Spleen (tissue), 7 donors: ENCODE data around the gene SAFB.

Source experiments
- POLR2A ChIP-seq, 3 donors: fragments of 450-650 bp; IDR thresholded peaks; one replicate each; pipeline ENCODE4 v1.5.1; 2017; ENCODE audit warnings: antibody characterized with exemption in 3 of 3, mild to moderate bottlenecking in 1 of 3
- POLR2AphosphoS5 ChIP-seq, 3 donors: sonication (generic); formaldehyde crosslinking; IDR thresholded peaks; one replicate each; pipeline ENCODE4 v1.5.1; 2017; ENCODE audit warnings: antibody characterized with exemption in 3 of 3
- TF ChIP-seq, protein P1 (sequence below), 11 experiments: fragments of 200-600 bp in 7 of 11; fragments of 450-650 bp in 4 of 11; sonication (generic) in 4 of 11; IDR thresholded peaks in 8 of 11; conservative IDR thresholded peaks in 3 of 11; 1 replicate in 7 of 11; 2 replicates in 4 of 11; pipeline versions ENCODE4 v1.4.0 to v1.8.0; 2016 to 2021; ENCODE audit warnings: antibody characterized with exemption in 11 of 11, inconsistent platforms in 4 of 11, mild to moderate bottlenecking in 1 of 11
- donor health status: DM: no; HTN: no; CAD: no; lungs with moderate emphysema.
- donor health status: DM: no; HTN: no; CAD: no.
- donor health status: DM: no; HTN: no; CAD: no.

DNA sequence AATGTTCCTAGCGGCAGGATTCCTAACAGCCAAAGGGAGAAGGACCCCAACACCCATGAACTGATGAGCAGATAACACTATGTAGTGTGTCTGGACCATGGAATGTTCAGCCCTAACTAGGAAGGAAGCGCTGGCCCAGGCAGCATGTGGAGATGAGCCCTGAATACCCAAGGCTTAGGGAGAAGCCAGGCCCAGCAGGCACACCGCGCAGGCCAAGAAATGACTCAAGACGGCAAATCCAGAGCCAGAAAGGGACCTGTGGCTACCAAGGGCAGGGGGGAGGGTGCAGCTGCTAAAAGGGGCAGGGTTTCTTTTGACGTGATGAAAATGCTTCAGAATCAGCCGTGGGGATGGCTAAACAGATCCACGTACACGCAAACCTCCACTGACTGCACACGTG is 34.4 kb upstream of the SAFB start:
- TF ChIP-seq POLR2AphosphoS5 (IDR thresholded peaks at IDR 0.05) (peak in 1 of 3 donors; percentile 1), POLR2A (IDR thresholded peaks at IDR 0.05) (no peak)
- TF ChIP-seq, protein P1, sequence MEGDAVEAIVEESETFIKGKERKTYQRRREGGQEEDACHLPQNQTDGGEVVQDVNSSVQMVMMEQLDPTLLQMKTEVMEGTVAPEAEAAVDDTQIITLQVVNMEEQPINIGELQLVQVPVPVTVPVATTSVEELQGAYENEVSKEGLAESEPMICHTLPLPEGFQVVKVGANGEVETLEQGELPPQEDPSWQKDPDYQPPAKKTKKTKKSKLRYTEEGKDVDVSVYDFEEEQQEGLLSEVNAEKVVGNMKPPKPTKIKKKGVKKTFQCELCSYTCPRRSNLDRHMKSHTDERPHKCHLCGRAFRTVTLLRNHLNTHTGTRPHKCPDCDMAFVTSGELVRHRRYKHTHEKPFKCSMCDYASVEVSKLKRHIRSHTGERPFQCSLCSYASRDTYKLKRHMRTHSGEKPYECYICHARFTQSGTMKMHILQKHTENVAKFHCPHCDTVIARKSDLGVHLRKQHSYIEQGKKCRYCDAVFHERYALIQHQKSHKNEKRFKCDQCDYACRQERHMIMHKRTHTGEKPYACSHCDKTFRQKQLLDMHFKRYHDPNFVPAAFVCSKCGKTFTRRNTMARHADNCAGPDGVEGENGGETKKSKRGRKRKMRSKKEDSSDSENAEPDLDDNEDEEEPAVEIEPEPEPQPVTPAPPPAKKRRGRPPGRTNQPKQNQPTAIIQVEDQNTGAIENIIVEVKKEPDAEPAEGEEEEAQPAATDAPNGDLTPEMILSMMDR (IDR thresholded peaks at IDR 0.05 in 8 of 11, conservative IDR thresholded peaks at IDR 0.05 in 3 of 11), result no peak
